ENCODE measurements around the gene PDE4B. TPM values are rescaled to one million over a fixed set of nuclear protein-coding genes. Genes with fewer than 3 reads are reported as not detected.

The PDE4B gene
- total and polyA plus RNA-seq, 10 of the 15 experiments (the other 5 are each of a cell fraction or from before 2014, with no cell fraction given): 3.0 to 13.2 (median 5.7) TPM

GRCh38 chr1:66223681-66224080, 431.0 kb downstream of the PDE4B start (continued):
- TF ChIP-seq, protein P1, sequence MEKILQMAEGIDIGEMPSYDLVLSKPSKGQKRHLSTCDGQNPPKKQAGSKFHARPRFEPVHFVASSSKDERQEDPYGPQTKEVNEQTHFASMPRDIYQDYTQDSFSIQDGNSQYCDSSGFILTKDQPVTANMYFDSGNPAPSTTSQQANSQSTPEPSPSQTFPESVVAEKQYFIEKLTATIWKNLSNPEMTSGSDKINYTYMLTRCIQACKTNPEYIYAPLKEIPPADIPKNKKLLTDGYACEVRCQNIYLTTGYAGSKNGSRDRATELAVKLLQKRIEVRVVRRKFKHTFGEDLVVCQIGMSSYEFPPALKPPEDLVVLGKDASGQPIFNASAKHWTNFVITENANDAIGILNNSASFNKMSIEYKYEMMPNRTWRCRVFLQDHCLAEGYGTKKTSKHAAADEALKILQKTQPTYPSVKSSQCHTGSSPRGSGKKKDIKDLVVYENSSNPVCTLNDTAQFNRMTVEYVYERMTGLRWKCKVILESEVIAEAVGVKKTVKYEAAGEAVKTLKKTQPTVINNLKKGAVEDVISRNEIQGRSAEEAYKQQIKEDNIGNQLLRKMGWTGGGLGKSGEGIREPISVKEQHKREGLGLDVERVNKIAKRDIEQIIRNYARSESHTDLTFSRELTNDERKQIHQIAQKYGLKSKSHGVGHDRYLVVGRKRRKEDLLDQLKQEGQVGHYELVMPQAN (conservative IDR thresholded peaks at IDR 0.05): no peak
- TF ChIP-seq EP300 (IDR thresholded peaks at IDR 0.05; ENCODE audit: borderline replicate concordance in 1 of 2, control insufficient read depth in 1 of 2, low read depth in 2 of 2, low read length in 2 of 2) (no peak), ZZZ3 (IDR thresholded peaks at IDR 0.05; ENCODE audit: control insufficient read depth, insufficient read length, low read depth) (no peak), TBL1XR1 (IDR thresholded peaks at IDR 0.05; ENCODE audit: low read depth, low read length) (no peak), ZNF622 (IDR thresholded peaks at IDR 0.05) (no peak)

DNA sequence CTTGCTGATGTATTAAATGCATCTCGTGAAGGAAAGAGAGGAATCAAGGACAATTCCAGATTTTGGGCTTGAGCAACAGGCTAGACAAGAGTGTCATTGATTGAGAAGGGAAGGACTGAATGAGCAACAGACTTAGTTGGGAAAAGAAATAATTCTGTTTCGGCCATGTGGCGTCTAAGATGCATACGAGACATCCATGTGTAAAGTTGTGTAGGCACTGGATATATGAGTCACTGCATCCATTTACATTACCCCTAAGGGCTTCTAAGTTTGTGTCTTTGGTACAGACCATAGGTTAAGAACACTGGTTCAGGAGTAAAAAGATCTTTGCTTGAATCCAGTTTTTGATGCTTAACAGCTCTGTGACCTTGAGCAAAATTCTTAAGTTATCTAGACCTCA, 434.3 kb downstream of the PDE4B start:
- H3K79me2 ChIP-seq (ENCODE audit: control insufficient read depth, insufficient read depth, low read length): no peaks in the 10 kb centered on the region
- RAD21 ChIA-PET (ENCODE audit: unreplicated experiment): no interaction called here
- CTCF ChIA-PET: interaction anchor here (1.0 to 1.7 kb wide), 3 partner anchors 15 to 88 kb away, joined by 3 to 5 read pairs (median 3); no protein-coding TSS in a partner anchor
- no peaks in the 10 kb centered on the region for H3K9me3 ChIP-seq (replicated peaks; ENCODE audit: control insufficient read depth, insufficient read depth, low read length)
- ATAC-seq (no peak), FAIRE-seq (no peak), DNase-seq (ENCODE audit: low read depth, low spot score) (no peak)
- H3K27me3 ChIP-seq (replicated peaks in 1 of 2; ENCODE audit: control insufficient read depth in 2 of 2, insufficient read depth in 2 of 2, low read length in 1 of 2): no peaks in the 10 kb centered on the region; a peak in 1 of 4 replicates
- H3K36me3 ChIP-seq (ENCODE audit: control insufficient read depth in 2 of 2, insufficient read depth in 2 of 2, low read length in 1 of 2): no peaks in the 10 kb centered on the region
- SMC1A ChIA-PET (ENCODE audit: uncharacterized antibody, unreplicated experiment): no interaction called here
- no peaks in the 10 kb centered on the region for H4K20me1 ChIP-seq (ENCODE audit: control insufficient read depth, insufficient read depth)
- no peak overlapping the region for H3K27ac ChIP-seq (ENCODE audit: control insufficient read depth, insufficient read depth)
- POLR2A ChIA-PET: no interaction called here
- no peaks in the 10 kb centered on the region for H3K4me1 ChIP-seq (ENCODE audit: control insufficient read depth, insufficient read depth, low read length)
- in situ Hi-C loops (cut with MboI): loop anchor here (25.0 kb wide), 1 partner anchor 515 kb away; no protein-coding TSS in a partner anchor
- no TSS peak for BruUV-seq (replicated peaks)
- H3K4me2 ChIP-seq (ENCODE audit: control insufficient read depth, insufficient read depth): no peak overlapping the region
- intact Hi-C loops (cut with micrococcal nuclease; ENCODE audit: unreplicated experiment): no loop called here
- H3K4me3 ChIP-seq: no peak overlapping the region
- H2AFZ ChIP-seq (ENCODE audit: control insufficient read depth, low read depth, low read length): no peak overlapping the region
- no peak overlapping the region for H3K9ac ChIP-seq (ENCODE audit: control insufficient read depth, insufficient read depth, low read length)
- 52% methylated on average over 4 of the region's 4 CpGs for WGBS (ENCODE audit: insufficient coverage, insufficient replicate concordance, low lambda C conversion rate, missing lambda C conversion rate)
- TF ChIP-seq EZH2 (IDR thresholded peaks at IDR 0.05; ENCODE audit: borderline replicate concordance, control insufficient read depth, low read depth, low read length) (no peak), SUZ12 (IDR thresholded peaks at IDR 0.05; ENCODE audit: unreplicated experiment) (no peak), LARP7 (IDR thresholded peaks at IDR 0.05) (no peak), SMC3 (IDR thresholded peaks at IDR 0.05; ENCODE audit: borderline replicate concordance, low read length) (no peak), CTCF (IDR thresholded peaks at IDR 0.05 in 2 of 3, conservative IDR thresholded peaks at IDR 0.05 in 1 of 3; ENCODE audit: control insufficient read depth in 2 of 3, extremely low read depth in 1 of 3, insufficient read depth in 1 of 3, low read depth in 3 of 3, low read length in 3 of 3) (no peak), SMAD5 (IDR thresholded peaks at IDR 0.05; ENCODE audit: low read depth) (no peak), TCF7 (IDR thresholded peaks at IDR 0.05; ENCODE audit: borderline replicate concordance) (no peak), SP1 (IDR thresholded peaks at IDR 0.05; ENCODE audit: low read depth, low read length) (no peak), ATF7 (IDR thresholded peaks at IDR 0.05; ENCODE audit: low read depth) (no peak)
- TF ChIP-seq, protein P2, sequence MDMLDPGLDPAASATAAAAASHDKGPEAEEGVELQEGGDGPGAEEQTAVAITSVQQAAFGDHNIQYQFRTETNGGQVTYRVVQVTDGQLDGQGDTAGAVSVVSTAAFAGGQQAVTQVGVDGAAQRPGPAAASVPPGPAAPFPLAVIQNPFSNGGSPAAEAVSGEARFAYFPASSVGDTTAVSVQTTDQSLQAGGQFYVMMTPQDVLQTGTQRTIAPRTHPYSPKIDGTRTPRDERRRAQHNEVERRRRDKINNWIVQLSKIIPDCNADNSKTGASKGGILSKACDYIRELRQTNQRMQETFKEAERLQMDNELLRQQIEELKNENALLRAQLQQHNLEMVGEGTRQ (IDR thresholded peaks at IDR 0.05; ENCODE audit: borderline replicate concordance, low read depth, low read length): no peak

Data from GM12878 (cell line).